PC-3 (cell line): ENCODE measurements around the gene DHRS3. TPM values are rescaled to one million over a fixed set of nuclear protein-coding genes. Genes with fewer than 3 reads are reported as not detected.

ENCODE experiments used
- ATAC-seq: fragments of 200-7000 bp; cut with Tn5 transposase; 2 replicates; pipeline ENCODE4 v1.9.1; 2020; ENCODE audit warnings: mild to moderate bottlenecking, moderate library complexity
- BruUV-seq: library from RNA; stranded (reverse); fragments of 400-500 nt; replicated peaks from 2 replicates; lab custom pipeline; 2021; lab: Mats Ljungman, UMichigan
- CTCF ChIA-PET: fragments of 300-600 bp; sonication (Branson Sonifier 250); formaldehyde crosslinking; loops from one replicate; lab custom pipeline; 2022; ENCODE audit warnings: antibody characterized with exemption; lab: Charles Lee
- POLR2A ChIA-PET: fragments of 300-600 bp; sonication (Branson Sonifier 250); formaldehyde crosslinking; loops from one replicate; lab custom pipeline; 2022; ENCODE audit warnings: antibody characterized with exemption; ENCODE audit not compliant: unreplicated experiment; lab: Charles Lee
- DNase-seq: peaks from one replicate; pipeline ENCODE4 v3.0.0-alpha.2; 2015
- H2AFZ ChIP-seq: fragments of 300-600 bp; sonication (generic); 2 replicates; pipeline ENCODE4 v1.6.0; 2016; ENCODE audit warnings: antibody characterized with exemption, low read length
- H3F3A ChIP-seq: fragments of 300-600 bp; sonication (generic); one replicate; pipeline ENCODE4 v1.6.0; 2017; ENCODE audit warnings: antibody characterized with exemption, low read length, control low read depth, mild to moderate bottlenecking; ENCODE audit not compliant: unreplicated experiment
- H3K27ac ChIP-seq: fragments of 300-600 bp; sonication (generic); 2 replicates; pipeline ENCODE4 v1.5.1; 2016; ENCODE audit warnings: mild to moderate bottlenecking, low read length
- H3K27me3 ChIP-seq: fragments of 300-600 bp; sonication (generic); 2 replicates; pipeline ENCODE4 v1.6.1; 2016; ENCODE audit warnings: low read length, mixed read lengths
- H3K36me3 ChIP-seq: fragments of 300-600 bp; sonication (generic); 2 replicates; pipeline ENCODE4 v1.6.1; 2016; ENCODE audit warnings: low read depth, mixed run types, low read length, mixed read lengths
- H3K4me1 ChIP-seq: fragments of 300-600 bp; sonication (generic); 2 replicates; pipeline ENCODE4 v1.5.1; 2016; ENCODE audit warnings: low read length; ENCODE audit not compliant: insufficient read depth
- H3K4me2 ChIP-seq: fragments of 300-600 bp; sonication (generic); 2 replicates; pipeline ENCODE4 v1.6.0; 2016; ENCODE audit warnings: low read length
- H3K4me3 ChIP-seq: fragments of 300-600 bp; sonication (generic); 2 replicates; pipeline ENCODE4 v1.5.1; 2016; ENCODE audit warnings: mild to moderate bottlenecking, low read length, mixed read lengths
- H3K79me2 ChIP-seq: fragments of 300-600 bp; sonication (generic); 2 replicates; pipeline ENCODE4 v1.6.1; 2017; ENCODE audit warnings: low read length, mixed read lengths
- H3K9ac ChIP-seq: fragments of 300-600 bp; sonication (generic); 2 replicates; pipeline ENCODE4 v1.6.0; 2016; ENCODE audit warnings: mild to moderate bottlenecking, low read length
- H3K9me2 ChIP-seq: fragments of 300-600 bp; sonication (generic); replicated peaks from 2 replicates; pipeline ENCODE4 v1.6.1; 2016; ENCODE audit warnings: mixed run types, low read length, mixed read lengths
- H3K9me3 ChIP-seq: fragments of 300-600 bp; sonication (generic); 2 replicates; pipeline ENCODE4 v1.6.1; 2016; ENCODE audit warnings: low read length, mixed read lengths
- H4K20me1 ChIP-seq: fragments of 300-600 bp; sonication (generic); 2 replicates; pipeline ENCODE4 v1.6.1; 2016; ENCODE audit warnings: low read length, mixed read lengths
- CTCF ChIP-seq: fragments of 300-600 bp; sonication (generic); conservative IDR thresholded peaks from 2 replicates; pipeline ENCODE4 v1.5.1; 2017; ENCODE audit warnings: antibody characterized with exemption, low read depth, mild to moderate bottlenecking, low read length
- EZH2 ChIP-seq: fragments of 300-600 bp; sonication (generic); IDR thresholded peaks from one replicate; pipeline ENCODE4 v1.6.1; 2017; ENCODE audit warnings: antibody characterized with exemption, mild to moderate bottlenecking, low read length; ENCODE audit not compliant: unreplicated experiment
- EZH2phosphoT487 ChIP-seq: fragments of 300-600 bp; sonication (generic); IDR thresholded peaks from 2 replicates; pipeline ENCODE4 v1.6.1; 2018; ENCODE audit warnings: mild to moderate bottlenecking, antibody characterized with exemption, low read length, borderline replicate concordance
- intact Hi-C: fragments of 100-400 bp; cut with micrococcal nuclease; formaldehyde crosslinking; loops from 2 replicates; pipeline ENCODE4 v1.9.0; 2023
- total RNA-seq: library from RNA; depleted of rRNA; stranded (reverse); fragments of >200 nt; gene quantifications from 2 replicates; pipeline ENCODE4 v1.2.3, GENCODE V29; 2014

The DHRS3 gene
- total RNA-seq, 1 experiment from 2014 or later: 105 TPM

GRCh38 chr1:12626888-12627287 lies 8.9 kb upstream of the DHRS3 start:
- no TSS peak for BruUV-seq
- ATAC-seq: no peak

GRCh38 chr1:12625276-12625675 lies 7.3 kb upstream of the DHRS3 start:
- Histone ChIP-seq H3K36me3 (no peaks in the 10 kb centered on the region), H3K4me2 (no peak overlapping the region), H3K9me2 (no peaks in the 10 kb centered on the region), H3F3A (no peaks in the 10 kb centered on the region), H3K9me3 (no peaks in the 10 kb centered on the region), H3K4me1 (peaks cover 7% of the 10 kb centered on the region), H3K27ac (no peak overlapping the region), H2AFZ (no peak overlapping the region), H3K9ac (no peak overlapping the region), H3K79me2 (peaks cover under 1% of the 10 kb centered on the region; the same call in 1 of the 2 replicates), H3K4me3 (no peak overlapping the region), H3K27me3 (no peaks in the 10 kb centered on the region), H4K20me1 (no peaks in the 10 kb centered on the region)
- BruUV-seq: no TSS peak
- no peak for TF ChIP-seq EZH2
- TF ChIP-seq CTCF: no peak
- ChIA-PET POLR2A (no interaction called here), CTCF (no interaction called here)
- ATAC-seq (no peak), DNase-seq (no peak)
- intact Hi-C loops: no loop called here

More at GRCh38 chr1:12626888-12627287, 8.9 kb upstream of the DHRS3 start:
- Histone ChIP-seq H3K9me2 (no peaks in the 10 kb centered on the region), H3K36me3 (no peaks in the 10 kb centered on the region), H3K27me3 (no peaks in the 10 kb centered on the region), H2AFZ (no peak overlapping the region), H3F3A (no peaks in the 10 kb centered on the region), H4K20me1 (no peaks in the 10 kb centered on the region), H3K27ac (no peak overlapping the region), H3K79me2 (no peaks in the 10 kb centered on the region), H3K4me3 (no peak overlapping the region), H3K4me1 (no peaks in the 10 kb centered on the region), H3K4me2 (no peak overlapping the region), H3K9ac (no peak overlapping the region), H3K9me3 (no peaks in the 10 kb centered on the region)
- ChIA-PET POLR2A (no interaction called here), CTCF (no interaction called here)
- intact Hi-C loops: no loop called here
- TF ChIP-seq EZH2 (no peak), EZH2phosphoT487 (no peak), CTCF (no peak)
- DNase-seq: no peak

GRCh38 chr1:12622506-12622905 lies 4.5 kb upstream of the DHRS3 start:
- no peaks in the 10 kb centered on the region for H3K36me3 ChIP-seq
- intact Hi-C loops: loop anchor here (5.0 kb wide), 1 partner anchor 35 kb away; no protein-coding TSS in a partner anchor
- ATAC-seq: no peak
- H3K9me3 ChIP-seq: no peaks in the 10 kb centered on the region
- ChIA-PET CTCF (no interaction called here), POLR2A (no interaction called here)
- no peak for DNase-seq
- no peak overlapping the region for H2AFZ ChIP-seq
- no peaks in the 10 kb centered on the region for H3F3A ChIP-seq
- peaks cover 24% of the 10 kb centered on the region for H3K79me2 ChIP-seq
- H3K27ac ChIP-seq: no peak overlapping the region
- TF ChIP-seq EZH2phosphoT487 (no peak), EZH2 (no peak), CTCF (no peak)
- H3K4me1 ChIP-seq: peaks cover 17% of the 10 kb centered on the region
- H4K20me1 ChIP-seq: no peaks in the 10 kb centered on the region
- no peak overlapping the region for H3K9ac ChIP-seq
- H3K4me2 ChIP-seq: no peak overlapping the region
- no peaks in the 10 kb centered on the region for H3K9me2 ChIP-seq
- H3K4me3 ChIP-seq: no peak overlapping the region
- no peaks in the 10 kb centered on the region for H3K27me3 ChIP-seq
- BruUV-seq: no TSS peak
